Breast epithelium (tissue), 4 donors: Measurements from ENCODE around the gene AK6. TPM values are rescaled to one million over a fixed set of nuclear protein-coding genes. Genes with fewer than 3 reads are reported as not detected.
"Not testable (repeated sequence)": the region's sequence is repeated elsewhere in the genome, so short reads cannot be mapped to it uniquely, and the experiment has no call there.

ENCODE experiments used
- DNase-seq, 2 donors: peaks; one replicate each; pipeline ENCODE4 v3.0.0-alpha.2; 2019; ENCODE audit warnings: low spot score in 2 of 2
- H3K27ac ChIP-seq, 2 donors: fragments of 200-600 bp; sonication (generic) in 1 of 2; one replicate each; pipeline ENCODE4 v1.5.1; 2016 to 2019; ENCODE audit warnings: mild to moderate bottlenecking in 1 of 2
- H3K27me3 ChIP-seq, 2 donors: fragments of 200-600 bp; sonication (generic) in 1 of 2; one replicate each; pipeline versions ENCODE4 v1.5.1 to v1.6.0; 2017 to 2019; ENCODE audit warnings: control low read depth in 1 of 2, mild to moderate bottlenecking in 1 of 2
- H3K36me3 ChIP-seq: fragments of 200-600 bp; one replicate; pipeline ENCODE4 v1.5.1; 2019
- H3K4me1 ChIP-seq, 2 donors: fragments of 200-600 bp; sonication (generic); one replicate each; pipeline ENCODE4 v1.5.1; 2016 to 2019; ENCODE audit warnings: control low read depth in 1 of 2
- H3K4me3 ChIP-seq, 3 donors: fragments of 200-600 bp; sonication (generic); 1 replicate in 2 of 3; 2 replicates in 1 of 3; pipeline ENCODE4 v1.5.1; 2016 to 2019; ENCODE audit warnings: mild to moderate bottlenecking in 3 of 3, moderate library complexity in 2 of 3
- H3K9me3 ChIP-seq, 2 donors: fragments of 200-600 bp; sonication (generic) in 1 of 2; one replicate each; pipeline ENCODE4 v1.5.1; 2016 to 2019; ENCODE audit warnings: control low read depth in 1 of 2
- POLR2A ChIP-seq: fragments of 450-650 bp; IDR thresholded peaks from one replicate; pipeline ENCODE4 v1.6.1; 2016; ENCODE audit warnings: antibody characterized with exemption, mild to moderate bottlenecking, moderate library complexity
- POLR2AphosphoS5 ChIP-seq, 3 donors: sonication (generic); formaldehyde crosslinking; IDR thresholded peaks; one replicate each; pipeline ENCODE4 v1.6.1; 2017; ENCODE audit warnings: antibody characterized with exemption in 3 of 3
- intact Hi-C: fragments of 100-400 bp; cut with DNase I; formaldehyde crosslinking; loops from one replicate; pipeline ENCODE4 v1.15.1; 2023; ENCODE audit warnings: low total_unique reads
- total RNA-seq, 3 donors: library from RNA; depleted of rRNA; stranded (reverse); fragments of >200 nt; gene quantifications; one replicate each; pipeline ENCODE4 v1.1.0, GENCODE V29; 2016
- TF ChIP-seq, protein P1 (sequence below), 3 donors: fragments of 450-650 bp; IDR thresholded peaks; one replicate each; pipeline ENCODE4 v1.5.1; 2016 to 2017; ENCODE audit warnings: antibody characterized with exemption in 3 of 3, mild to moderate bottlenecking in 3 of 3, moderate library complexity in 3 of 3

Gene AK6
- total RNA-seq, 3 donors from 2014 or later, result 19.5 to 35.8 (median 25.6) TPM

- no peaks in the 10 kb centered on the region for H3K9me3 ChIP-seq
- no peaks in the 10 kb centered on the region for H3K4me1 ChIP-seq
- intact Hi-C loops, result no loop called here
- no peak overlapping the region for H3K27ac ChIP-seq
- peak overlapping the region in 2 of 3 donors; percentile 7 to 27 for H3K4me3 ChIP-seq
- TF ChIP-seq, protein P1, sequence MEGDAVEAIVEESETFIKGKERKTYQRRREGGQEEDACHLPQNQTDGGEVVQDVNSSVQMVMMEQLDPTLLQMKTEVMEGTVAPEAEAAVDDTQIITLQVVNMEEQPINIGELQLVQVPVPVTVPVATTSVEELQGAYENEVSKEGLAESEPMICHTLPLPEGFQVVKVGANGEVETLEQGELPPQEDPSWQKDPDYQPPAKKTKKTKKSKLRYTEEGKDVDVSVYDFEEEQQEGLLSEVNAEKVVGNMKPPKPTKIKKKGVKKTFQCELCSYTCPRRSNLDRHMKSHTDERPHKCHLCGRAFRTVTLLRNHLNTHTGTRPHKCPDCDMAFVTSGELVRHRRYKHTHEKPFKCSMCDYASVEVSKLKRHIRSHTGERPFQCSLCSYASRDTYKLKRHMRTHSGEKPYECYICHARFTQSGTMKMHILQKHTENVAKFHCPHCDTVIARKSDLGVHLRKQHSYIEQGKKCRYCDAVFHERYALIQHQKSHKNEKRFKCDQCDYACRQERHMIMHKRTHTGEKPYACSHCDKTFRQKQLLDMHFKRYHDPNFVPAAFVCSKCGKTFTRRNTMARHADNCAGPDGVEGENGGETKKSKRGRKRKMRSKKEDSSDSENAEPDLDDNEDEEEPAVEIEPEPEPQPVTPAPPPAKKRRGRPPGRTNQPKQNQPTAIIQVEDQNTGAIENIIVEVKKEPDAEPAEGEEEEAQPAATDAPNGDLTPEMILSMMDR (IDR thresholded peaks at IDR 0.05), result peak; percentile 28 to 73 (median 65)
- TF ChIP-seq POLR2AphosphoS5 (IDR thresholded peaks at IDR 0.05), result no peak
- DNase-seq, result peak; percentile 80 to 89
- H3K27me3 ChIP-seq, result no peaks in the 10 kb centered on the region
- H3K36me3 ChIP-seq, result no peaks in the 10 kb centered on the region
Observed at GRCh38 chr5:69334793-69335268, 34.5 kb downstream of the AK6 start.

- DNase-seq, result not testable (repeated sequence)
Observed at GRCh38 chr5:69333668-69334315, 35.5 kb downstream of the AK6 start.

GRCh38 chr5:69331528-69332445 lies 37.5 kb downstream of the AK6 start:
- H3K9me3 ChIP-seq, result no peaks in the 10 kb centered on the region
- peak overlapping the region; percentile 85 to 88 for H3K27ac ChIP-seq
- intact Hi-C loops, result no loop called here
- H3K4me3 ChIP-seq, result peak overlapping the region; percentile 55 to 81 (median 75)
- no peaks in the 10 kb centered on the region for H3K36me3 ChIP-seq
- no peaks in the 10 kb centered on the region for H3K4me1 ChIP-seq
- no peak for TF ChIP-seq POLR2A
- TF ChIP-seq, protein P1 (IDR thresholded peaks at IDR 0.05), result no peak
- H3K27me3 ChIP-seq, result no peaks in the 10 kb centered on the region
- peak in 1 of 2 donors; percentile 59 for DNase-seq

More at GRCh38 chr5:69333668-69334315, 35.5 kb downstream of the AK6 start:
- H3K4me1 ChIP-seq, H3K4me3 ChIP-seq, intact Hi-C loops, H3K27ac ChIP-seq, H3K27me3 ChIP-seq, H3K9me3 ChIP-seq, H3K36me3 ChIP-seq: not testable (repeated sequence)

- Histone ChIP-seq H3K27ac (no peak overlapping the region), H3K9me3 (no peaks in the 10 kb centered on the region), H3K4me1 (no peaks in the 10 kb centered on the region), H3K36me3 (no peaks in the 10 kb centered on the region), H3K4me3 (no peak overlapping the region), H3K27me3 (no peaks in the 10 kb centered on the region)
- intact Hi-C loops, result no loop called here
- TF ChIP-seq POLR2A, result no peak
- peak in 1 of 2 donors; percentile 67 for DNase-seq
Observed at GRCh38 chr5:69329905-69330489, 39.3 kb downstream of the AK6 start.

DNA sequence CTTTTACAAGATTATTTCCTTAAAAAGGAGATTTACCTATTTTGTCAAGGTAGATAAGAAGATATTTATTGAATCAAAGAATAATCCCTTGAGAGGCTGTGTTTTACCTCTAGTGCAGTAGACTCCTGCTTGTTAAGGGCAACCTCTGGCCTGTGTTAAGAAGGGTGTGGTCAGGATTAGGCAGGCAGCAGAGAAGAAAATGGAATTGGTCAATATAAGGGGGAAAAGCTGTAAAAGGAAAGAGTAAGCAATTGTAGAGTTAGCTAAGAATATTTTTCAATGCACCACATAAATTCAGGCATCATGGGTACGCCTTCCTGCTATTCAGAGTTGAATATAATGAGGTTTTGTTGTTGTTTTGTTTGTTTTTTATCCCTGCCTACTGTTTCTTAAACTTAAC lies 43.0 kb downstream of the AK6 start:
- Histone ChIP-seq H3K4me3 (no peak overlapping the region), H3K36me3 (no peaks in the 10 kb centered on the region), H3K4me1 (no peaks in the 10 kb centered on the region), H3K27me3 (no peaks in the 10 kb centered on the region), H3K27ac (no peak overlapping the region), H3K9me3 (no peaks in the 10 kb centered on the region)
- TF ChIP-seq, protein P1 (IDR thresholded peaks at IDR 0.05), result no peak
- no peak for TF ChIP-seq POLR2A
- no peak for TF ChIP-seq POLR2AphosphoS5 (IDR thresholded peaks at IDR 0.05)
- no peak for DNase-seq
- intact Hi-C loops, result no loop called here
